Measurements from ENCODE around the gene RALGPS1. TPM values are rescaled to one million over a fixed set of nuclear protein-coding genes. Genes with fewer than 3 reads are reported as not detected.

Gene RALGPS1
- total RNA-seq, 2 donors from 2014 or later, result 9.7 to 17.7 TPM

DNA sequence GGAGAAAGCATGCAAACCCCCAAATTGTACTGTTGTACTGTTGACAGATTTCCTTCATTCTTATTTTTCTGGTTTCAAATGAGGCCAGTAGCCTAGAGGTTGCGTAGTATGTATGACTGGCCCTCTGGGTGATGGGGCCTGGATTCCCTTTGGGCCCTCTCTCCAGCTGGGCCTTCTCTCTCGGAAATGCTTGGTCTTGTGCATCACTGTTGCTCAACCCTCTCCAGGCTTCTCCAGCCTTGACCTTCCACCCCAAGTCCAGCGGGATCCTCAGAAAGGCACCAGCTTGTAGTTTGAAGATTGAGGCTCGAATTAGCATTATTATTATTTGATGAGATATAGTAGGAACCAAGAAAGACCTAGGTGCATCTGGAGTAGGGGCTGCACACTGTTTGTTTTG lies 120.8 kb downstream of the RALGPS1 start:
- Histone ChIP-seq H3K27ac (peak overlapping the region; percentile 38 to 69), H3K27me3 (no peaks in the 10 kb centered on the region), H3K4me1 (peaks cover 0 to 34% of the 10 kb centered on the region in 2 donors), H3K9me3 (no peaks in the 10 kb centered on the region), H3K4me3 (no peak overlapping the region), H3K36me3 (no peaks in the 10 kb centered on the region)
- peak; percentile 89 for DNase-seq (ENCODE audit: low spot score)
- TF ChIP-seq, protein P1, sequence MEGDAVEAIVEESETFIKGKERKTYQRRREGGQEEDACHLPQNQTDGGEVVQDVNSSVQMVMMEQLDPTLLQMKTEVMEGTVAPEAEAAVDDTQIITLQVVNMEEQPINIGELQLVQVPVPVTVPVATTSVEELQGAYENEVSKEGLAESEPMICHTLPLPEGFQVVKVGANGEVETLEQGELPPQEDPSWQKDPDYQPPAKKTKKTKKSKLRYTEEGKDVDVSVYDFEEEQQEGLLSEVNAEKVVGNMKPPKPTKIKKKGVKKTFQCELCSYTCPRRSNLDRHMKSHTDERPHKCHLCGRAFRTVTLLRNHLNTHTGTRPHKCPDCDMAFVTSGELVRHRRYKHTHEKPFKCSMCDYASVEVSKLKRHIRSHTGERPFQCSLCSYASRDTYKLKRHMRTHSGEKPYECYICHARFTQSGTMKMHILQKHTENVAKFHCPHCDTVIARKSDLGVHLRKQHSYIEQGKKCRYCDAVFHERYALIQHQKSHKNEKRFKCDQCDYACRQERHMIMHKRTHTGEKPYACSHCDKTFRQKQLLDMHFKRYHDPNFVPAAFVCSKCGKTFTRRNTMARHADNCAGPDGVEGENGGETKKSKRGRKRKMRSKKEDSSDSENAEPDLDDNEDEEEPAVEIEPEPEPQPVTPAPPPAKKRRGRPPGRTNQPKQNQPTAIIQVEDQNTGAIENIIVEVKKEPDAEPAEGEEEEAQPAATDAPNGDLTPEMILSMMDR (IDR thresholded peaks at IDR 0.05), result no peak

DNA sequence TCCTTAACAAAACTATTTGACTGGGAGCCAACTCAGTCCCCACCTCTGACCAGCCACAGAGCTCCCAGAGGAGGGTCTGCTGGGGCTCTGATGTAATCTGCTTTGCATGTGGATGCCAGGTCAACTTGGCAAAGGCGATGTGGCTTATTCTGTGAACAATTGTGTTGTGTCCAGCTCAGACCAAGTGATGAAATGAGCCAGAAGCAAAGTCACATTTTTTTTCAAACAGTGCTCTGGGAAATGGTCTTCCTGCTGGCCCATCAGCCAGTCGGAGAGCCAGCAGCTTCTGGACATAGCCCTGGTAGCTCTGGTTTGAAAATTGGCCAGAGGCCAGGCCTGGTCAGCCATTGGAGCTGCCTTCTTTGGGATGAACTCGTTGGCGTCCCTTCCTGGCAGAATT lies 121.4 kb downstream of the RALGPS1 start:
- H3K9me3 ChIP-seq, result no peaks in the 10 kb centered on the region
- H3K36me3 ChIP-seq, result no peaks in the 10 kb centered on the region
- peak; percentile 86 for DNase-seq (ENCODE audit: low spot score)
- TF ChIP-seq, protein P1 (IDR thresholded peaks at IDR 0.05), result no peak
- no peak overlapping the region for H3K4me3 ChIP-seq
- H3K27ac ChIP-seq, result peak overlapping the region; percentile 38 to 69
- peaks cover 0 to 34% of the 10 kb centered on the region in 2 donors for H3K4me1 ChIP-seq
- H3K27me3 ChIP-seq, result no peaks in the 10 kb centered on the region

DNA sequence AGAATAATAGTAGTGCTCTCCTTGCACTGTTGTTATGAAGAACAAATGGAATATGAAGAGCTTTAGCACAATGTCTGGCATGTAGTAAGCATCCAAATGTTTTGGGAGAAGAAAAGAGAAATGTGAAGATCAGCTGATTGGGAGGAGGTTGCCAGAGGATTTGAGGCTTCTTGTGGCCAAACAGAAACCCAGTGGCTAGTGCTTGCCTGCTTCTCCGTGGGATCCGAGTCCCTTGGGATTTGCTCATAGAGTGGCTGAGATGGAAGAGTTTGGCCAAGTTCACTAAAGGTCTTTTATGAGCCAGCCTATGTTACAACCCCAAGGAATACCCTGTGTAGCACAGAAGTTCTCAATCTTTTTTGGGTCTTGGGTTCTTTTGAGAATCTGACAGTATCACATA lies 121.9 kb downstream of the RALGPS1 start:
- Histone ChIP-seq H3K27me3 (no peaks in the 10 kb centered on the region), H3K4me3 (no peak overlapping the region), H3K36me3 (no peaks in the 10 kb centered on the region), H3K27ac (peak overlapping the region; percentile 38 to 69), H3K4me1 (peaks cover 0 to 34% of the 10 kb centered on the region in 2 donors), H3K9me3 (no peaks in the 10 kb centered on the region)
- TF ChIP-seq, protein P1 (IDR thresholded peaks at IDR 0.05), result no peak
- no peak for DNase-seq (ENCODE audit: low spot score)

DNA sequence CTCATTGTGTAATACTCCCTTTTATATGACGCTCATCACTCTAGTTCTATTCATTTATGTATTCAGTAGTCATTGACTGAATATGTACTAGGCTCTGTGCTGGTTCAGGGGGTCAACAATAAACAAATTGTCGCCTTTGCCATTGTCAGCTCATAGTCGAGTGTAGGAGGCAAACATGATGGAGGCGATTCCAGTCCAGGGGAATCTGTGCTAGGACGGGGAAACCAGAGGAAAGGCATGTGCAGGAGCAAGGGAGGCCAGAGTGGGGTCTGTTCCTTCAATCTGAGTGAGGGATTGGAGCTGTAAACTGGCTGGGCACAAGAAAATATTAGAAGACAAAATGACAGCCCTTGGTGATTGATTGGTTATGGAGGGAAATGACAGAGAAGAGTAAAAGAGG lies 123.9 kb downstream of the RALGPS1 start:
- peaks cover 0 to 31% of the 10 kb centered on the region in 2 donors for H3K4me1 ChIP-seq
- TF ChIP-seq, protein P1 (IDR thresholded peaks at IDR 0.05), result no peak
- H3K27me3 ChIP-seq, result no peaks in the 10 kb centered on the region
- DNase-seq (ENCODE audit: low spot score), result no peak
- no peaks in the 10 kb centered on the region for H3K36me3 ChIP-seq
- no peak overlapping the region for H3K4me3 ChIP-seq
- no peaks in the 10 kb centered on the region for H3K9me3 ChIP-seq
- no peak overlapping the region for H3K27ac ChIP-seq

DNA sequence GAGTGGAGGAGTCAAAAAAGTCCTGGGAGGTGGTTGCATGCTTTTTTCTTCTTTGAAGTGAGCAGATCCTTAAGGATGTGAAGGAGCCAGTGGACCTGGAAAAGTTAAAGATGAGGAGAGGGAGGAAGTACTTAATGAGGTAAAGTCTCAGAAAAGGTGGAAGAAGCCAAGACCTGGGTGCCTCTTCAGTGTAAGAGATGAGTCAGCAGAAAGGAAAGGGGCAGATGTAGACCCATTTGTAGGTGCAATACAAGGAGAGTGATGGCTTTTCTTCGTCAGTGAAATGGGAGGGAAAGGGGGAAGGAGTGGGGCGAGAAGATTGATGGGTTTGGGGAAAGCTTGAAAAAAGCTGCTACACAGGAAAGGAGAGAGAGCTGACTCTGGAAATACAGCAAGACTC lies 124.9 kb downstream of the RALGPS1 start:
- TF ChIP-seq, protein P1 (IDR thresholded peaks at IDR 0.05), result no peak
- no peaks in the 10 kb centered on the region for H3K9me3 ChIP-seq
- no peak for DNase-seq (ENCODE audit: low spot score)
- H3K27me3 ChIP-seq, result no peaks in the 10 kb centered on the region
- H3K4me1 ChIP-seq, result peaks cover 0 to 23% of the 10 kb centered on the region in 2 donors
- no peak overlapping the region for H3K27ac ChIP-seq
- H3K36me3 ChIP-seq, result no peaks in the 10 kb centered on the region
- no peak overlapping the region for H3K4me3 ChIP-seq

DNA sequence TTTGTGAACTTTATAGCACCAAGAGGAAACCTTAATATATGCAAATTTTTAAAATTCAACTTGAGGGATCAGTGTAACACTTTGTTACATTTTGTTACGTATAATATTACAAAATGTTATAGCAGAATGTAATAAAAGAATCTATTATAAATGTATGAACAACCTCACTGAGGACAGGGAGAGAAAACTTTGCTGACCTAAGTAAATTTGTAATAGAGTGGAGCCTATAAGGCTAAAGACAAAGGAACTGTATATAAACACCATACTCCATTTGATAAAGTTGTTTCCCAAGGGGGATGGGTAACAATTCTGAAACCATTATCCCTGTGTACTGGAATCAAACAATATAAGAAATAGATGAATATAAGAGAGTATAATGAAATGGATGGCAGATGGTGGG lies 130.6 kb downstream of the RALGPS1 start:
- TF ChIP-seq, protein P1 (IDR thresholded peaks at IDR 0.05), result no peak
- DNase-seq (ENCODE audit: low spot score), result no peak
- no peaks in the 10 kb centered on the region for H3K36me3 ChIP-seq
- H3K27me3 ChIP-seq, result no peaks in the 10 kb centered on the region
- H3K27ac ChIP-seq, result no peak overlapping the region
- peaks cover 0 to 21% of the 10 kb centered on the region in 2 donors for H3K4me1 ChIP-seq
- H3K9me3 ChIP-seq, result no peaks in the 10 kb centered on the region
- no peak overlapping the region for H3K4me3 ChIP-seq

Data from right atrium auricular region (tissue), 2 donors.